HG03558 (cell line): Measurements from ENCODE around the gene P4HA3.
"Not testable (repeated sequence)": the region's sequence is repeated elsewhere in the genome, so short reads cannot be mapped to it uniquely, and the experiment has no call there.

Experiments used
- ATAC-seq: cut with Tn5 transposase; IDR thresholded peaks from one replicate; pipeline ENCODE4 v1.9.1; 2021; ENCODE audit warnings: moderate number of reproducible peaks; ENCODE audit not compliant: unreplicated experiment; ENCODE audit errors: extremely low read depth

The P4HA3 gene

GRCh38 chr11:74311352-74311926 lies at the start of gene P4HA3:
P4HA3 (minus strand) TSS chr11:74311640; CDS start chr11:74311611, 29 bp downstream.
- no peak for ATAC-seq

- ATAC-seq: no peak
Observed at GRCh38 chr11:74357449-74357848, 46.0 kb upstream of the P4HA3 start.

GRCh38 chr11:74355626-74356025 lies 44.2 kb upstream of the P4HA3 start:
- ATAC-seq: no peak

GRCh38 chr11:74354036-74354435 lies 42.6 kb upstream of the P4HA3 start:
- no peak for ATAC-seq

GRCh38 chr11:74347381-74347780 lies 35.9 kb upstream of the P4HA3 start:
- ATAC-seq: no peak

GRCh38 chr11:74345420-74345819 lies 34.0 kb upstream of the P4HA3 start:
- no peak for ATAC-seq

GRCh38 chr11:74341921-74342320 lies 30.5 kb upstream of the P4HA3 start:
- no peak for ATAC-seq

GRCh38 chr11:74339619-74340018 lies 28.2 kb upstream of the P4HA3 start:
- ATAC-seq: no peak

- ATAC-seq: no peak
Observed at GRCh38 chr11:74338963-74339362, 27.5 kb upstream of the P4HA3 start.

- ATAC-seq: no peak
Observed at GRCh38 chr11:74333193-74333592, 21.8 kb upstream of the P4HA3 start.

- ATAC-seq: no peak
Observed at GRCh38 chr11:74332291-74332690, 20.9 kb upstream of the P4HA3 start.

GRCh38 chr11:74331000-74331399 lies 19.6 kb upstream of the P4HA3 start:
- ATAC-seq: not testable (repeated sequence)

- no peak for ATAC-seq
Observed at GRCh38 chr11:74330075-74330858, 18.8 kb upstream of the P4HA3 start.

GRCh38 chr11:74327076-74327475 lies 15.6 kb upstream of the P4HA3 start:
- no peak for ATAC-seq

- ATAC-seq: no peak
Observed at GRCh38 chr11:74326665-74327064, 15.2 kb upstream of the P4HA3 start.

- ATAC-seq: no peak
Observed at GRCh38 chr11:74325649-74326645, 14.5 kb upstream of the P4HA3 start.

GRCh38 chr11:74322667-74323066 lies 11.2 kb upstream of the P4HA3 start:
- ATAC-seq: no peak

GRCh38 chr11:74321487-74322188 lies 10.2 kb upstream of the P4HA3 start:
- no peak for ATAC-seq

GRCh38 chr11:74320538-74320937 lies 9.1 kb upstream of the P4HA3 start:
- ATAC-seq: no peak

- no peak for ATAC-seq
Observed at GRCh38 chr11:74319139-74319816, 7.8 kb upstream of the P4HA3 start.
